HL-60 (cell line): ENCODE data around the gene HOXD3.

Experiments
- DNase-seq, 2 experiments: peaks; one replicate each; pipeline ENCODE4 v3.0.0-alpha.2; 2010 to 2020; ENCODE audit warnings: low read depth in 1 of 2, low spot score in 1 of 2
- H3K27ac ChIP-seq: fragments of 250-450 bp; sonication (Bioruptor Pico); replicated peaks from 2 replicates; pipeline ENCODE4 v1.5.1; 2020; ENCODE audit warnings: mild to moderate bottlenecking, moderate library complexity
- H3K27me3 ChIP-seq: fragments of 250-450 bp; sonication (Bioruptor Pico); 2 replicates; pipeline ENCODE4 v1.5.1; 2021; ENCODE audit warnings: mild to moderate bottlenecking, moderate library complexity; ENCODE audit not compliant: insufficient read depth, poor library complexity, severe bottlenecking
- H3K4me3 ChIP-seq: replicated peaks from 2 replicates; pipeline ENCODE4 v1.5.1; 2011; ENCODE audit warnings: mild to moderate bottlenecking, control low read depth, low read length; ENCODE audit not compliant: insufficient read depth
- GABPA ChIP-seq: IDR thresholded peaks from 2 replicates; pipeline ENCODE4 v1.6.1; 2012; ENCODE audit warnings: low read depth
- POLR2AphosphoS5 ChIP-seq: IDR thresholded peaks from 2 replicates; pipeline ENCODE4 v1.6.1; 2012; ENCODE audit warnings: low read depth
- SPI1 ChIP-seq: IDR thresholded peaks from 2 replicates; pipeline ENCODE4 v1.6.1; 2012; ENCODE audit warnings: low read depth, mild to moderate bottlenecking, borderline replicate concordance
- TF ChIP-seq, protein P1 (sequence below): IDR thresholded peaks from one replicate; pipeline ENCODE4 v1.5.1; 2011; ENCODE audit warnings: low read length, control low read depth, inconsistent platforms; ENCODE audit not compliant: insufficient read depth
- TF ChIP-seq, protein P2 (sequence below): IDR thresholded peaks from 2 replicates; pipeline ENCODE4 v1.6.1; 2012; ENCODE audit warnings: low read depth; ENCODE audit not compliant: insufficient replicate concordance

Gene HOXD3

DNA sequence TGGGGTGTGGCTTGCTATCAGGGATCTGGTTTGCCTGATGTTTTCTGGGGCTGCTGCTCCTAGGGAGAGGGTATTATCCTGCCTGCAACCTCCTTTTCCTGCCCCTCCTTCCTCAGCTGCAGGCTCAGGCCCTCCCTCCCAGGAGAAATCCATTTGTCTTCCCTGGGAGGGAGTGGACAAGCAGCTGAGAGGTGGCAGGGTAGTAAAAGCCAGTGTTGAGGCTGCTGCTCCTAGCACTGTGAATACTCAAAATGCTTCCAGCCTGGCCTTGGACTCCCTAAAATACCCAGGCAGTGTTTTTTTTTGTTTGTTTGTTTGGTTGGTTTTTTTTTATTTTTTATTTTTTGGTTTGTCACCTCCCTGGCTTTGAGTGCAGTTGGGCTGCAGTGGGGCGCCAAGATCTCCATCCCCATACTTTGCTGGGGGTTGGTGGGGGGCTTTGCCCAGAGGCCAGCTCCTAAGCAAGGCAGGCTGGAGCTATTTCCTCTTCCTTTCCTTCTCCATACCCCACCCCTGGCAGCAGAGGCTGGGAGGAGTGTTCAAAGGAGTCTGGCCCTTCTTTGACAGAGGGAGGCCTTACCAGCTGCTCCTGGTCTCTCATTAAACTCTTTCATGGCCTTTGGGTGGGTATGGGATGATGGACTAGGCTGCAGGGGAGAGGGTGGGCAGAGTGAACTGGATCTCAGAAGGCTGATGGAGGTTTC is 13.6 kb downstream of the HOXD3 start:
- Histone ChIP-seq H3K27ac (no peak overlapping the region), H3K4me3 (no peak overlapping the region), H3K27me3 (peaks cover 75% of the 10 kb centered on the region)
- no peak for DNase-seq
- TF ChIP-seq POLR2AphosphoS5, result no peak

DNA sequence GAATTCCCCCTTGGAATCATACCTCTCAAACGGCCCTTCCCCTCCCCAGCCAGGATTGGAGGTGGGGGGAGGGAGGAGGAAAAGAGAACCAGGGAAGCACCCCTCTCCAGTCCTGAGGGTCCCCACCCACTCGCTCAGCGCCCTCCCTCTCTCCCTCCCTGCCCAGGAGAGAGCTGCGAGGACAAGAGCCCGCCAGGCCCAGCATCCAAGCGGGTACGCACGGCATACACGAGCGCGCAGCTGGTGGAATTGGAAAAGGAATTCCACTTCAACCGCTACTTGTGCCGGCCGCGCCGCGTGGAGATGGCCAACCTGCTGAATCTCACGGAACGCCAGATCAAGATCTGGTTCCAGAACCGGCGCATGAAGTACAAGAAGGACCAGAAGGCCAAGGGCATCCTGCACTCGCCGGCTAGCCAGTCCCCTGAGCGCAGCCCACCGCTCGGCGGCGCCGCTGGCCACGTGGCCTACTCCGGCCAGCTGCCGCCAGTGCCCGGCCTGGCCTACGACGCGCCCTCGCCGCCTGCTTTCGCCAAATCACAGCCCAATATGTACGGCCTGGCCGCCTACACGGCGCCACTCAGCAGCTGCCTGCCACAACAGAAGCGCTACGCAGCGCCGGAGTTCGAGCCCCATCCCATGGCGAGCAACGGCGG is 14.4 kb downstream of the HOXD3 start:
- peaks cover 77% of the 10 kb centered on the region for H3K27me3 ChIP-seq
- no peak overlapping the region for H3K27ac ChIP-seq
- DNase-seq, result no peak
- TF ChIP-seq, protein P1, sequence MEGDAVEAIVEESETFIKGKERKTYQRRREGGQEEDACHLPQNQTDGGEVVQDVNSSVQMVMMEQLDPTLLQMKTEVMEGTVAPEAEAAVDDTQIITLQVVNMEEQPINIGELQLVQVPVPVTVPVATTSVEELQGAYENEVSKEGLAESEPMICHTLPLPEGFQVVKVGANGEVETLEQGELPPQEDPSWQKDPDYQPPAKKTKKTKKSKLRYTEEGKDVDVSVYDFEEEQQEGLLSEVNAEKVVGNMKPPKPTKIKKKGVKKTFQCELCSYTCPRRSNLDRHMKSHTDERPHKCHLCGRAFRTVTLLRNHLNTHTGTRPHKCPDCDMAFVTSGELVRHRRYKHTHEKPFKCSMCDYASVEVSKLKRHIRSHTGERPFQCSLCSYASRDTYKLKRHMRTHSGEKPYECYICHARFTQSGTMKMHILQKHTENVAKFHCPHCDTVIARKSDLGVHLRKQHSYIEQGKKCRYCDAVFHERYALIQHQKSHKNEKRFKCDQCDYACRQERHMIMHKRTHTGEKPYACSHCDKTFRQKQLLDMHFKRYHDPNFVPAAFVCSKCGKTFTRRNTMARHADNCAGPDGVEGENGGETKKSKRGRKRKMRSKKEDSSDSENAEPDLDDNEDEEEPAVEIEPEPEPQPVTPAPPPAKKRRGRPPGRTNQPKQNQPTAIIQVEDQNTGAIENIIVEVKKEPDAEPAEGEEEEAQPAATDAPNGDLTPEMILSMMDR, result no peak
- TF ChIP-seq SPI1 (no peak), GABPA (no peak), POLR2AphosphoS5 (no peak)
- TF ChIP-seq, protein P2, sequence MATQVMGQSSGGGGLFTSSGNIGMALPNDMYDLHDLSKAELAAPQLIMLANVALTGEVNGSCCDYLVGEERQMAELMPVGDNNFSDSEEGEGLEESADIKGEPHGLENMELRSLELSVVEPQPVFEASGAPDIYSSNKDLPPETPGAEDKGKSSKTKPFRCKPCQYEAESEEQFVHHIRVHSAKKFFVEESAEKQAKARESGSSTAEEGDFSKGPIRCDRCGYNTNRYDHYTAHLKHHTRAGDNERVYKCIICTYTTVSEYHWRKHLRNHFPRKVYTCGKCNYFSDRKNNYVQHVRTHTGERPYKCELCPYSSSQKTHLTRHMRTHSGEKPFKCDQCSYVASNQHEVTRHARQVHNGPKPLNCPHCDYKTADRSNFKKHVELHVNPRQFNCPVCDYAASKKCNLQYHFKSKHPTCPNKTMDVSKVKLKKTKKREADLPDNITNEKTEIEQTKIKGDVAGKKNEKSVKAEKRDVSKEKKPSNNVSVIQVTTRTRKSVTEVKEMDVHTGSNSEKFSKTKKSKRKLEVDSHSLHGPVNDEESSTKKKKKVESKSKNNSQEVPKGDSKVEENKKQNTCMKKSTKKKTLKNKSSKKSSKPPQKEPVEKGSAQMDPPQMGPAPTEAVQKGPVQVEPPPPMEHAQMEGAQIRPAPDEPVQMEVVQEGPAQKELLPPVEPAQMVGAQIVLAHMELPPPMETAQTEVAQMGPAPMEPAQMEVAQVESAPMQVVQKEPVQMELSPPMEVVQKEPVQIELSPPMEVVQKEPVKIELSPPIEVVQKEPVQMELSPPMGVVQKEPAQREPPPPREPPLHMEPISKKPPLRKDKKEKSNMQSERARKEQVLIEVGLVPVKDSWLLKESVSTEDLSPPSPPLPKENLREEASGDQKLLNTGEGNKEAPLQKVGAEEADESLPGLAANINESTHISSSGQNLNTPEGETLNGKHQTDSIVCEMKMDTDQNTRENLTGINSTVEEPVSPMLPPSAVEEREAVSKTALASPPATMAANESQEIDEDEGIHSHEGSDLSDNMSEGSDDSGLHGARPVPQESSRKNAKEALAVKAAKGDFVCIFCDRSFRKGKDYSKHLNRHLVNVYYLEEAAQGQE, result no peak
- no peak overlapping the region for H3K4me3 ChIP-seq

DNA sequence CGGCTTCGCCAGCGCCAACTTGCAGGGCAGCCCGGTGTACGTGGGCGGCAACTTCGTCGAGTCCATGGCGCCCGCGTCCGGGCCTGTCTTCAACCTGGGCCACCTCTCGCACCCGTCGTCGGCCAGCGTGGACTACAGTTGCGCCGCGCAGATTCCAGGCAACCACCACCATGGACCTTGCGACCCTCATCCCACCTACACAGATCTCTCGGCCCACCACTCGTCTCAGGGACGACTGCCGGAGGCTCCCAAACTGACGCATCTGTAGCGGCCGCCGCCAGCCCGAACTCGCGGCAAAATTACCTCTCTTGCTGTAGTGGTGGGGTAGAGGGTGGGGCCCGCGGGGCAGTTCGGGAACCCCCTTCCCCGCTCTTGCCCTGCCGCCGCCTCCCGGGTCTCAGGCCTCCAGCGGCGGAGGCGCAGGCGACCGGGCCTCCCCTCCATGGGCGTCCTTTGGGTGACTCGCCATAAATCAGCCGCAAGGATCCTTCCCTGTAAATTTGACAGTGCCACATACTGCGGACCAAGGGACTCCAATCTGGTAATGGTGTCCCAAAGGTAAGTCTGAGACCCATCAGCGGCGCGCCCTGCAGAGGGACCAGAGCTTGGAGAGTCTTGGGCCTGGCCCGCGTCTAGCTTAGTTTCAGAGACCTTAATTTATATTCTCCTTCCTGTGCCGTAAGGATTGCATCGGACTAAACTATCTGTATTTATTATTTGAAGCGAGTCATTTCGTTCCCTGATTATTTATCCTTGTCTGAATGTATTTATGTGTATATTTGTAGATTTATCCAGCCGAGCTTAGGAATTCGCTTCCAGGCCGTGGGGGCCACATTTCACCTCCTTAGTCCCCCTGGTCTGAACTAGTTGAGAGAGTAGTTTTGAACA is 15.1 kb downstream of the HOXD3 start:
- TF ChIP-seq POLR2AphosphoS5 (no peak), GABPA (no peak), SPI1 (no peak)
- TF ChIP-seq, protein P1, result no peak
- TF ChIP-seq, protein P2, result no peak
- DNase-seq, result no peak
- Histone ChIP-seq H3K4me3 (no peak overlapping the region), H3K27me3 (peaks cover 75% of the 10 kb centered on the region), H3K27ac (no peak overlapping the region)
